Measurements from ENCODE around the gene SECTM1. TPM values are rescaled to one million over a fixed set of nuclear protein-coding genes. Genes with fewer than 3 reads are reported as not detected.

Gene SECTM1
- total and polyA plus RNA-seq, 2 experiments from 2014 or later = 0.21 to 1.3 TPM

GRCh38 chr17:82328141-82328993, 5.2 kb downstream of the SECTM1 start (continued):
- no peak for TF ChIP-seq ZNF462 (CRISPR knock-in tag; IDR thresholded peaks at IDR 0.05)
- TF ChIP-seq ZNF114 (CRISPR knock-in tag; IDR thresholded peaks at IDR 0.05) = no peak
- no peak for TF ChIP-seq EZH2phosphoT487 (IDR thresholded peaks at IDR 0.05; ENCODE audit: unreplicated experiment)
- TF ChIP-seq STAT1 (IDR thresholded peaks at IDR 0.05; ENCODE audit: unreplicated experiment) = no peak
- no peak for TF ChIP-seq POLR2AphosphoS5 (IDR thresholded peaks at IDR 0.05; ENCODE audit: low read depth)
- TF ChIP-seq ETS1 (IDR thresholded peaks at IDR 0.05) = no peak

- H3K27me3 Mint-ChIP-seq (ENCODE audit: insufficient read depth, low read depth, poor library complexity) = peaks cover 23% of the 10 kb centered on the region
- peaks cover 14% of the 10 kb centered on the region for H3K4me1 Mint-ChIP-seq
- H3K27ac ChIP-seq (ENCODE audit: low read depth) = no peak overlapping the region
- no peaks in the 10 kb centered on the region; the same call in 2 of the 3 replicates for H3K36me3 Mint-ChIP-seq (ENCODE audit: low read depth)
- H3K27ac Mint-ChIP-seq = no peak overlapping the region
- H3K4me2 ChIP-seq = no peak overlapping the region
- no peak overlapping the region; the same call in 2 of the 3 replicates for H3K4me3 Mint-ChIP-seq
- no peaks in the 10 kb centered on the region for H3F3A ChIP-seq (replicated peaks; ENCODE audit: low read depth)
- DNase-seq (ENCODE audit: low spot score) (no peak), ATAC-seq (no peak)
- H3K4me3 ChIP-seq = no peak overlapping the region
- no peaks in the 10 kb centered on the region for H3K36me3 ChIP-seq (ENCODE audit: insufficient read depth)
- no peak overlapping the region for H2AFZ ChIP-seq
- H3K4me1 ChIP-seq (ENCODE audit: insufficient read depth) = no peaks in the 10 kb centered on the region
- H3K9me2 ChIP-seq (ENCODE audit: insufficient read depth) = no peaks in the 10 kb centered on the region
- no peaks in the 10 kb centered on the region for H3K9me3 Mint-ChIP-seq
- H3K79me2 ChIP-seq (replicated peaks; ENCODE audit: insufficient read depth) = no peaks in the 10 kb centered on the region
- peaks cover 14% of the 10 kb centered on the region for H3K27me3 ChIP-seq (ENCODE audit: insufficient read depth)
- no peaks in the 10 kb centered on the region for H4K20me1 ChIP-seq (replicated peaks; ENCODE audit: insufficient read depth)
- TF ChIP-seq ZNF331 (CRISPR knock-in tag; IDR thresholded peaks at IDR 0.05; ENCODE audit: low read depth) = no peak
- no peak for TF ChIP-seq ZNF462 (CRISPR knock-in tag; IDR thresholded peaks at IDR 0.05)
Observed at GRCh38 chr17:82327757-82328140, 5.8 kb downstream of the SECTM1 start.
